Measurements from ENCODE around the gene TMEM51. TPM values are rescaled to one million over a fixed set of nuclear protein-coding genes. Genes with fewer than 3 reads are reported as not detected.

The TMEM51 gene
- total RNA-seq, 1 donor from 2014 or later, result 1.9 TPM

DNA sequence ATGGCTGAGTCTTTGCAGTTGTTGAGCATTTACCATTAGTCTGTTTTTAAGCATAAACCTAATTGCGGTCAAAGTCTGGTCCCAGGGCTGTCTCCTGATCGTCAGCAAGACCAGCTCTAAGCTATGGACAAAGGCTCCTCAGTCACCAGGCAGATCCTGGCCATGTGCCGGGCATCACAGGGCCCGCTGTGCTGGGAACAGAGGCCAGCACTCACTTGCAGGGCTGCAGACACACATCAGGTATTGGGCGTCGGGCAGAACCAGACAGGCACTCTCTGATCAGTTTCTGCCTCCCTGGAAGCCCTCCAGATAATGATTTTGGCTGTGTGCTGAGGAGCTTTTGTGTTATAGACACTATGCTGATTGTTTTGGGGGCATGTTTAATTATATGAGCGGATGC is 26.6 kb downstream of the TMEM51 start:
- TF ChIP-seq, protein P1, sequence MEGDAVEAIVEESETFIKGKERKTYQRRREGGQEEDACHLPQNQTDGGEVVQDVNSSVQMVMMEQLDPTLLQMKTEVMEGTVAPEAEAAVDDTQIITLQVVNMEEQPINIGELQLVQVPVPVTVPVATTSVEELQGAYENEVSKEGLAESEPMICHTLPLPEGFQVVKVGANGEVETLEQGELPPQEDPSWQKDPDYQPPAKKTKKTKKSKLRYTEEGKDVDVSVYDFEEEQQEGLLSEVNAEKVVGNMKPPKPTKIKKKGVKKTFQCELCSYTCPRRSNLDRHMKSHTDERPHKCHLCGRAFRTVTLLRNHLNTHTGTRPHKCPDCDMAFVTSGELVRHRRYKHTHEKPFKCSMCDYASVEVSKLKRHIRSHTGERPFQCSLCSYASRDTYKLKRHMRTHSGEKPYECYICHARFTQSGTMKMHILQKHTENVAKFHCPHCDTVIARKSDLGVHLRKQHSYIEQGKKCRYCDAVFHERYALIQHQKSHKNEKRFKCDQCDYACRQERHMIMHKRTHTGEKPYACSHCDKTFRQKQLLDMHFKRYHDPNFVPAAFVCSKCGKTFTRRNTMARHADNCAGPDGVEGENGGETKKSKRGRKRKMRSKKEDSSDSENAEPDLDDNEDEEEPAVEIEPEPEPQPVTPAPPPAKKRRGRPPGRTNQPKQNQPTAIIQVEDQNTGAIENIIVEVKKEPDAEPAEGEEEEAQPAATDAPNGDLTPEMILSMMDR (IDR thresholded peaks at IDR 0.05), result no peak
- DNase-seq (ENCODE audit: low spot score), result peak; percentile 59
- Mint-ChIP-seq H3K4me3 (ENCODE audit: unreplicated experiment) (no peak overlapping the region), H3K4me1 (ENCODE audit: low read depth) (peaks cover 12% of the 10 kb centered on the region), H3K27me3 (ENCODE audit: low read depth) (peaks cover 3% of the 10 kb centered on the region), H3K9me3 (ENCODE audit: low read depth) (no peaks in the 10 kb centered on the region), H3K27ac (ENCODE audit: unreplicated experiment) (no peak overlapping the region), H3K36me3 (ENCODE audit: low read depth) (no peaks in the 10 kb centered on the region)

DNA sequence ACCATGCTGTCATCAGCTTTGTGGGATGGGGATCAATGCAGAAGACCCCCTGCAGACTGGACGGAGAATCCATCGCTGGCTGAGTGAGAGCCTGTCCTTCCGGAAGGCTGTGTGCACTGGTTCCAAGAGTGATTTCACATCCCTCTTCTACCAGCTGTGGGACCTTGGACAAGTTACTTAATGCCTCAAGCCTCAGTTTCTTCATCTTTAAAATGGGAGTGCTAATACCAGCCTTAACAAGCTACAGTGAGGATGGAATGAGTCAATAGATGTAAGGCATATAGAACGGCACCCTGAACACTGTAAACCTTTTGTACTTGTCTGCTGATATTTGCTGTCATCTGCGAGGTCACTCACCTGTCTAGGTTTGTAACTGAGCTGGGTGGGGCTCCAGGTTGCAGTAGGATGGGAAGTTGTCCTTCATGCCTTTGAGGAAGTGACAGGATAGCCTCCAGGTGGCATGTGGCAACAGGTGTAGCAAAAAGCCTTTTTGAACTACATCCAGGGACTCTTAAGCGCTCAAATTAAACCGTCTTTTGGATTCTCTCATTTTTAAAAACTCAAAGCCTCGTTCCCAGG is 27.5 kb downstream of the TMEM51 start:
- H3K9me3 Mint-ChIP-seq (ENCODE audit: low read depth), result no peaks in the 10 kb centered on the region
- H3K36me3 Mint-ChIP-seq (ENCODE audit: low read depth), result peaks cover under 1% of the 10 kb centered on the region
- H3K4me3 Mint-ChIP-seq (ENCODE audit: unreplicated experiment), result no peak overlapping the region
- TF ChIP-seq, protein P1 (IDR thresholded peaks at IDR 0.05), result no peak
- H3K27me3 Mint-ChIP-seq (ENCODE audit: low read depth), result peaks cover 2% of the 10 kb centered on the region
- H3K27ac Mint-ChIP-seq (ENCODE audit: unreplicated experiment), result no peak overlapping the region
- DNase-seq (ENCODE audit: low spot score), result peak; percentile 30
- H3K4me1 Mint-ChIP-seq (ENCODE audit: low read depth), result peaks cover 12% of the 10 kb centered on the region

DNA sequence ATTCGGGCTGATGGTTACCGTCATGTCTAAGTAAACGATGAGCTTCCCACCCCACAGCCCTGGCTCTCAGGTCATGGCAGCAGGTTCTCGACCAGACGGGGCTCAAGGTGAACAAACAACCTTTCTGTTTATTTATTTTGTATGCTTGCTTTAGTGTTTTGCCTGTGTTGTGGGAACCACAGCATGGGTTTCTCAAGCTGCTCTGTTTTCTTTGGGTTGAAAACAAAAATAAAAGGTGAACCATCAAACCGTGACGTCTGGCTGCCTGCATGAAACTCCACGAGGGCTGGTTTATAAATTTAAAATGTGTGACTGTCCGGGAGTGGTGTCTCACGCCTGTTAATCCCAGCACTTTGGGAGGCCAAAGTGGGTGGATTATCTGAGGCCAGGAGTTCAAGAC is 28.0 kb downstream of the TMEM51 start:
- Mint-ChIP-seq H3K27me3 (ENCODE audit: low read depth) (peaks cover 7% of the 10 kb centered on the region), H3K4me1 (ENCODE audit: low read depth) (peaks cover 12% of the 10 kb centered on the region), H3K4me3 (ENCODE audit: unreplicated experiment) (no peak overlapping the region), H3K27ac (ENCODE audit: unreplicated experiment) (no peak overlapping the region), H3K9me3 (ENCODE audit: low read depth) (no peaks in the 10 kb centered on the region), H3K36me3 (ENCODE audit: low read depth) (peaks cover 1% of the 10 kb centered on the region)
- no peak for DNase-seq (ENCODE audit: low spot score)
- TF ChIP-seq, protein P1 (IDR thresholded peaks at IDR 0.05), result no peak

DNA sequence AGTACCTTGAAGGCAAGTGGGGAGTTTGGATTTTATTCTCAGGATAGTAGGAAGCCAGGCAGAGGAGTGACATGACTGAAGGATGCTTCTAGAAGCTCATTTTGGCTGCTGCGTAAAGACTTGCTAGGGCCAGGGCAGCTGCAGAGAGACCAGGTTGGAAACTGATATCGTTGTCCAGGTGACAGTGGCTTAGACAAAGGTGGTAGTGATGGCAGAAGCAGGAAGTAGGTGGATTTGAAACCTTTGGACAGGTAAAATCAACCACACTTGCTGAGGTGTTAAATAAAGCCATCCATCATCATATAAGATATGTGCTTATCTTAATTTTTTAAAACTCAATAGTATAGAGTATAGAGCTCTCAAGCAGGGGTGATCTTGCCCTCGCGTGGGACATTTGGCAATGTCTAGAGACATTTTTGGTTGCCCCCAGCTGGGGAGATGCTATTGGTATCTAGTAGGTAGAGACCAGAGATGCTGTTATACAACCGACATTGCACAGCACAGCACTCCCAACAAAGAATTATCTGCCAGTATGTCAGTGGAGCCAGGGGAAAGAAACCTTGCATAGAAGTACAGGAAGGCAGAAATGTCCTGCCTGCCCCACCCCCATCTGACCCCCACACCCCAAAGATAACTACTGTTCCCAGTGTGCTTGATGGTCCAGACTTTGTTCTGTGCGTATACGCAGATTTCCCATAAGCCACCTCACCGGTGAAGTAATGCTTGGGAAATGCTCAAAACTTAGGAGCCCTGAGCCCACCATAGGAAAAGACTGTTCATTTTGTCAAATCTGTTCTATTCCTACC is 31.1 kb downstream of the TMEM51 start:
- H3K9me3 Mint-ChIP-seq (ENCODE audit: low read depth), result no peaks in the 10 kb centered on the region
- H3K27me3 Mint-ChIP-seq (ENCODE audit: low read depth), result peaks cover 7% of the 10 kb centered on the region
- peaks cover 1% of the 10 kb centered on the region for H3K36me3 Mint-ChIP-seq (ENCODE audit: low read depth)
- H3K4me3 Mint-ChIP-seq (ENCODE audit: unreplicated experiment), result no peak overlapping the region
- no peaks in the 10 kb centered on the region for H3K4me1 Mint-ChIP-seq (ENCODE audit: low read depth)
- TF ChIP-seq, protein P1 (IDR thresholded peaks at IDR 0.05), result no peak
- no peak overlapping the region for H3K27ac Mint-ChIP-seq (ENCODE audit: unreplicated experiment)
- no peak for DNase-seq (ENCODE audit: low spot score)

DNA sequence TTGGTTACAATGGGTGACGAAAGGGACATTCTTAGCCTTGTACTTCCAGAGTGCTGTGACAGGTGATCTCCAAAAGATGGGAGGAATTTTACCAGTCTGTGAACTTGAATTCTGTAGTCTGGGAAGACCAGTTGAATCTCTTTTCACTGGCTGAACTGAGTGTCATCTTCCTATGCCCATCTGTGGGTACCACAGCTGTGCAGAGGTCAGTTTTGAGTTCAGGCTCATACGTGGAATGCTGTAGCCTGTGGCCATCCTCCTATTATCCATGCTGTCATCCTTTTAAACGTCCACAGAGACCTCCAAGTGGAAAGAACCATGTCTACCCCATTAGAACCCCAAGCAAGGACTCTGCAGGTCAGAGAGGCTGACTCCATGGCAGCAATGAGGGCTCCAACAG is 32.1 kb downstream of the TMEM51 start:
- H3K27ac Mint-ChIP-seq (ENCODE audit: unreplicated experiment), result no peak overlapping the region
- H3K4me1 Mint-ChIP-seq (ENCODE audit: low read depth), result no peaks in the 10 kb centered on the region
- no peak for DNase-seq (ENCODE audit: low spot score)
- no peaks in the 10 kb centered on the region for H3K9me3 Mint-ChIP-seq (ENCODE audit: low read depth)
- H3K4me3 Mint-ChIP-seq (ENCODE audit: unreplicated experiment), result no peak overlapping the region
- peaks cover 7% of the 10 kb centered on the region for H3K27me3 Mint-ChIP-seq (ENCODE audit: low read depth)
- TF ChIP-seq, protein P1 (IDR thresholded peaks at IDR 0.05), result no peak
- H3K36me3 Mint-ChIP-seq (ENCODE audit: low read depth), result peaks cover 1% of the 10 kb centered on the region

All from chondrocyte (in vitro differentiated cells).